ENCODE measurements around the gene SLC38A10. TPM values are rescaled to one million over a fixed set of nuclear protein-coding genes. Genes with fewer than 3 reads are reported as not detected.

The SLC38A10 gene
- total RNA-seq, 1 donor from 2014 or later: 35.5 TPM

DNA sequence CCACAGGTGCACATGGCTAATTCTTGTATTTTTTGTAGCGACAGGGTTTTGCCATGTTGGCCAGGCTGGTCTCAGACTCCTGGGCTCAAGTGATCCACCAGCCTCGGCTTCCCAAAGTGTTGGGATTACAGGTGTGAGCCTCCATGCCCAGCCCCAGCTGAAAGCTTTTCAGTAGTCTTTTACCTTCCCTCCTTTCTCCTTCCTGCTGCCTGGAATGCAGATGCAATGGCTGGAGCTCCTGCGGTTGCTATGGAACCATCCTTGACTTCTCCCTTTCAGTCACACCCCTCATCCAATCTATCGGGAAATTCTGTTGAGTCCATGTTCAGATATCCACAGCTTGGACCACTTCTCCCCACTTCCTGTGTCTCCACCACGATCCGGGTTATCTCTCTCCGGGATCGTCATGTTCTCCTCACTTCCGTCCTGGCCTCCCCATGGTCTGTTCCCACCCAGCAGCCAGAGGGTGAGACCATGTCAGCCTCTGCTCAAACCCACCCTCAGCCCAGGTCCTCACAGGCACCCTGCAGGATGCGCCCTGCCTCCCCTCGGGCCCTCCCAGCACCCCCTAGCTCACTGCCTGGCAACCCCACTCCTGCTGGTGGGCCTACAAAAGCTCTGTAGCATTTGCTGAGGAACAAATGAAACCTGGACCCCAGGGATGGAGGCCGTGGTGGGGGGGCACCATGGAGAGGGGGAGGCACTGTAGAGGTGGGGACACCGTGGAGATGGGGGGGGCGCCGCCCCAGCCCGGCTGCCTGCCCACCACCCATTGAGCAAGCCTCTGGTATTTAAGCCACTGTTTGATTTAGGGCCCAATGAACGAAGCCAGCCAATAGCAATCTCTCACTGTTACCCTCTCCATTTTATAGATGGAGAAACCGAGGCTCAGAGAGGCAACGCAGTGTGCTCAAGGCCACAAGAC lies 12.8 kb upstream of the SLC38A10 start:
- TF ChIP-seq CTCF (IDR thresholded peaks at IDR 0.05; ENCODE audit: insufficient read depth, low read length, severe bottlenecking): no peak
- Histone ChIP-seq H3K36me3 (ENCODE audit: control insufficient read depth, insufficient read depth, low read length) (no peaks in the 10 kb centered on the region), H3K4me3 (ENCODE audit: low read depth, low read length) (no peak overlapping the region), H3K27me3 (ENCODE audit: control insufficient read depth, insufficient read depth, low read length) (no peaks in the 10 kb centered on the region)
- DNase-seq (ENCODE audit: low read depth) (no peak), FAIRE-seq (no peak)

DNA sequence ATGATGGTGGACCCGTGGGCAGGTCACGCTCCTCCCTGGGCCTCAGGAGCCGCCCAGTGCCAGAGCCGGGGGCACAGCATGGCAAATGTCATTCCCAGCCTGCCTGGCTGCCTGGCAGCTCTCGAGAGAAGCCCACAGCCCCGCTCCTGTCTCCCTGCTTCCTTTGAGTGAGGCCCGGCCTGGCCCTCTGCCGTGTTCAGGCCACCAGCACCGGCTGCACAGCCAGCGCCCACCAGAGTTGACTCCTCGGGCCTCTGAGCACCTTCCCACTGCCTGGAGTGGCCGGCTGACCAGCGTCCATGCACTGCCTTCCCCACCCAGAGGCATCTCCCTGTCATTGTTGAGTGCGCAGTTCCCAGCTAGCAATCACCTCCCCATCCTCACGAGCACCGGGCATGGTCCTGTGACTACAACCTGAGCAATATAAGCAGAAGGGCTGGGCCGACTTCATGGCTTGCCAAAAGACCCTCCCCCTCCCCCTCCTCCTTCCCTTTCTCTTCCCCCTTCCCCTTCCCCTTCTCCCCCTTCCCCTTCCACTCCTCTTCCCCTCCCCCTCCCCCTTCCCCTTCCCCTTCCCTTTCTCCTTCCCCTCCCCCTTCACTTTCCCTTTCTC lies 11.9 kb upstream of the SLC38A10 start:
- H3K36me3 ChIP-seq (ENCODE audit: control insufficient read depth, insufficient read depth, low read length): no peaks in the 10 kb centered on the region
- TF ChIP-seq CTCF (IDR thresholded peaks at IDR 0.05; ENCODE audit: insufficient read depth, low read length, severe bottlenecking): no peak
- no peaks in the 10 kb centered on the region for H3K27me3 ChIP-seq (ENCODE audit: control insufficient read depth, insufficient read depth, low read length)
- H3K4me3 ChIP-seq (ENCODE audit: low read depth, low read length): no peak overlapping the region
- DNase-seq (ENCODE audit: low read depth): no peak
- FAIRE-seq: no peak

DNA sequence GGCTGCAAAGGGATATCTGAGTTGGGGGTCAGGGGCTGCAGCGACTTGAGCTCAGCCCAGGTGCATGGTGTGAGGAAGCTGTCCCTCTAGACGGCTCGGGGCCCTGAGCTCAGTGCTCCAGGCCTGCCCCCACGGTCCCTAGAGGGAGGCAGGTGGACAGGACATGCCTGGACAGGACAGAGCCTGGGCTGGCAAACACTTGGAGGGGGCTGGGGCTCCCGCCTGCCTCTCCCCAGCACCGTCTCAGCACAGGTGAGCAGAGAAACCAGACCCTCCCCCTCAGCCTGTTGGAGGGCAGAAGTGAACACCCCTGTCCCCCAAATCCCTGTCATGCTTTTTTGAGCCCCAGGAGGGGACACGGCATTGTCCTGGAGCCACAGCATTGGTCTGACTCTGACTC lies 11.4 kb upstream of the SLC38A10 start:
- no peaks in the 10 kb centered on the region for H3K27me3 ChIP-seq (ENCODE audit: control insufficient read depth, insufficient read depth, low read length)
- FAIRE-seq (no peak), DNase-seq (ENCODE audit: low read depth) (no peak)
- no peaks in the 10 kb centered on the region for H3K36me3 ChIP-seq (ENCODE audit: control insufficient read depth, insufficient read depth, low read length)
- TF ChIP-seq CTCF (IDR thresholded peaks at IDR 0.05; ENCODE audit: insufficient read depth, low read length, severe bottlenecking): no peak
- H3K4me3 ChIP-seq (ENCODE audit: low read depth, low read length): no peak overlapping the region

DNA sequence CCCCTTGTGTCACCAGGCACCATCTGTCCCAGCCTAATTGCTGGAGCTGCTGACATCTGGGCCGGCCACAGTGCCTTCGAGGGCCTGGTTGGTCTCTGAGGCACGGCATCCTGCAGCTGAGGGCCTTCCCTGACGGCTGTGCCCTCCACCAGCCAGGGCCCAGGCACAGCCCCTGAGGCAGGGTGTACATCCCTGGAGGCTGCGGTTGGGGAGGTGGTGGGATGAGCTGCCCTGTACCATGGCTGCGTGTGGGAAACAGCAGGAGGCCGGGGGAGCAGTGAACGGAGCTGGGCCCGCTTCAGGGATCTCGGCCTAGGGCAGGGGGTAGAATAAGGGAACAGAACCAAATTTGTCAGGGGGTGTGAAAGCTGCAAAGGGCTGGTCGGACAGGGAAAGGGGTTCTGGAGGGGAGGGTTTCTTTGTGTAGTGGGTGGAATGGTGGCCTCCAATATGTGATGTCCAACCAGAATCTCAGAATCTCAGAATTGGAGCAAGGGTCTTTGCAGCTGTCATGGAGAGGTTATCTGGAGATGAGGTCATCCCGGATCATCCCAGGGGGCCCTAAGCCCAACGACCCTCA lies 10.0 kb upstream of the SLC38A10 start:
- FAIRE-seq: no peak
- TF ChIP-seq CTCF (IDR thresholded peaks at IDR 0.05; ENCODE audit: insufficient read depth, low read length, severe bottlenecking): no peak
- no peak for DNase-seq (ENCODE audit: low read depth)
- Histone ChIP-seq H3K27me3 (ENCODE audit: control insufficient read depth, insufficient read depth, low read length) (no peaks in the 10 kb centered on the region), H3K4me3 (ENCODE audit: low read depth, low read length) (no peak overlapping the region), H3K36me3 (ENCODE audit: control insufficient read depth, insufficient read depth, low read length) (no peaks in the 10 kb centered on the region)

- H3K4me3 ChIP-seq (ENCODE audit: low read depth, low read length): no peak overlapping the region
- no peak for TF ChIP-seq CTCF (IDR thresholded peaks at IDR 0.05; ENCODE audit: insufficient read depth, low read length, severe bottlenecking)
- H3K36me3 ChIP-seq (ENCODE audit: control insufficient read depth, insufficient read depth, low read length): no peaks in the 10 kb centered on the region
- no peaks in the 10 kb centered on the region for H3K27me3 ChIP-seq (ENCODE audit: control insufficient read depth, insufficient read depth, low read length)
- DNase-seq (ENCODE audit: low read depth) (no peak), FAIRE-seq (no peak)
These were observed 9.3 kb upstream of the SLC38A10 start for GRCh38 chr17:81304196-81305015.
